Measurements from ENCODE around the gene TH.

The TH gene

DNA sequence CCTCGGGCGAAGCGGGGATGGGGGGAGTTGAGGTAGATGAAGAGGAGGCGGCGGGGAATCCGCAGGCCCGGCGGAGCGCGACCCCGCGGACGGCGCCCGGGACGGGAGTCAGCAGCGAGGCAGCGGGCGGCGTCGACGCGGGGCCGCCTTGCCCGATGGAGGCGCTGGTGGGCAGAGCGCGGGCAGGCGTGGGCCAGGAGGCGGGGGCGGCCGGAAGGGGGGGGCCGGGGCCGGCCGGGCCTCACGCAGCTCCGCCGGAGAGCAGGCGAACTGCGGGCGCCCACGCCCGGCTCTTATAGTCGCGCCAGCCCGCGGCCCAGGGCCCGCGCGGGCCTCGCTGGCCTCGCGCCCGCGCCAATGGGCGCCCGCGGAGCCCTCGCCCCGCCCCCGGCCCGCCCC lies 32.5 kb downstream of the TH start, which contains the start of gene IGF2:
TSS of gene IGF2 (minus strand) at position 267 of the 399 bp plus-strand sequence. CDS start 3,866 bp downstream, outside the sequence.
- no peak for DNase-seq

DNA sequence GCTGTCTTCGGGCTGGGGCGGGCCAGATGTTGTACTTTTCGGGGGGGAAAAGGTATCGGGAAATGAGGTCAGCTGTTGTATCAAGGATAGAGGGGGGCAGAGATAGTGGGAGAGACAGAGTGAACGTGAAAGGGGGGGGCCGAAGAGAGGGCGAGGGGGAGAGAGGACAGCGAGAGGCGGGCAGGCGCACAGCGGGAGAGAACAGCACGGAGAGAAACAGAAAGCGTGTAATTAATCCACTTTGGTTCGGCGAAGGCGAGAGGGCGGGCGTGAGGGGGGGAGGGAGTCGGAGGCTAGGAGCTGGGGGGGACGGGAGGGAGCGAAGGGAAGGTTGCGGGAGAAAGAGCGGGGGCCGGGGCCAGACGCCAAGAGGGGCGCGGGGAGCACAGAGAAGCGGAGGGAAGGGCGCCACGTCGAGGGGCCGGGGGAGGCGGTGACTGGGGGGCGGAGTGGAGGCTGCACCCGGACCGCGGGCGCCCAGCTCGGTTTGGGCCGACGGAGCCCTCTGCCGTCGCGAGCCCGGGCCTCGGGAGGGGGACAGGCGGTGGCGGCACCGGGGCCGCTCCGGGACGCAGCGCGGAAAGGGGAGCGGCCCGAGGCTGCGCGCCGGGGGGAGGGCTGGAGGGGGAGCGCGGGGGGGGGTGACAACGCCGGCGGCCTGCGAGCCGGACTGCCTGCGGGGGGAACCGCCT lies 33.0 kb downstream of the TH start:
- DNase-seq, result no peak

- no peak for DNase-seq
These were observed 33.6 kb downstream of the TH start for GRCh38 chr11:2138068-2138430.

GRCh38 chr11:2137202-2138067 lies 34.2 kb downstream of the TH start:
- DNase-seq, result no peak

DNA sequence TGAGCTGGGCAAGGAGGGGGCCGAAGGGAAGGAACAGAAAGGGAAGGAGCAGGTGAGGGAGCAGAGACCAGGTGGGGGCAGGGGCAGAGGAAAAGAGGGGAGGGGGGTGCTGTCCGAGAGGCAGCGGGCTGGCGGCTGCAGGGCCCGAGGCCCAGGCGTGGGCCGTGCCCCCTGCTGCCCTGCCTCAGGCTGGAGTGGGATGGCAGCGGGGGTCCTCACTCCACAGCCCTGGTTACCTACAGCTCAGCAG lies 34.7 kb downstream of the TH start:
- no peak for DNase-seq

GRCh38 chr11:2136209-2136951 lies 35.2 kb downstream of the TH start:
- no peak for DNase-seq

GRCh38 chr11:2135648-2136201 lies 35.9 kb downstream of the TH start:
- DNase-seq, result no peak

- DNase-seq, result no peak
These were observed 36.5 kb downstream of the TH start for GRCh38 chr11:2135018-2135569.

DNA sequence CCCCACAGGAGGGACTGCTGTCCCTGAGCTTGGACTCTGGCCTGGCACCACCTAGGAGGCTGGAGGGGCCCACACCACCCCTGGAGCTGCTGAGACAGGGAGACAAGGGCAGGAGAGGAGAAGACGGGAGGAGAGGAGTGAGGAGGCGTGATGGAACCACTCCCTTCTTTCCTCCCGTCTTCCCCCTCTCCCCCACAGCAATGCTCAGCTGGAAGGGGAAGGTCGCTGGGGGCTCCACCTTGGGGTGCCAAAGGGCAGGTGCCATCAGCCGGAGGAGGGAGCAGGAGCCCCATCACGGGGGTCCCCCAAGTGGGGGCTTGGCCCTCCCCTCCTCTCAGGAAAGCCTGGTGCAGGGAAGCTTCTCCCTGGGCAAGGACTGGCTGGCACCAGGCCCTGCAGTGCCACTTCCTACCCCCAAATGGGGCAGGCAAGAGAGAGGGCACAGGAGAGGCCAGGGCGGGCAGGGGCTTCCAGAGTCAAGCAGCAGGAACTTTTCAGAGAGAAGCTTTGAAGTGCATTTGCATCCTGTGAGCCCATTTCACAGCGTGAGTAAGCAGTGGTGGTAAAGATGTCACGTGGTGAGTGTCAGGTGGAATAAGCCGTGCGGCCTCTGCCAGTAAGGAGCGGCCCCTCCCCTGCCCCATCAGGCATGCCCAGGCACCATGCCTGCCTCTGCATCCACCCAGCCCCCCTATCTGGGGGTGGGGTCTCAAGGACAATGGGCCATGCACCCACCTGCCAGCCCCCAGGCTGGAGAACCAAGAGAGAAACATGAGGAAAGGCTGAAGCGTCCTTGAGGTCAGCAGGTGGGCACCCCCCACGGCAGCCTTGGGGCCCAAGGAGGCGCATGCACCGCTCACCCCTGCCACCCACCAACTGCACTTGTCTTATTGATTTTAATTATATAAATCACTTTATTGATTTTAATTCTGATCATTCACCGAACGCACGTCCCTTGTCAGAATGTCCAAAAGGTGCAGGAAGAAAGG lies 37.3 kb downstream of the TH start:
- no peak for DNase-seq

GRCh38 chr11:2133241-2134021 lies 38.2 kb downstream of the TH start:
- DNase-seq, result no peak

- DNase-seq, result no peak
These were observed 38.8 kb downstream of the TH start for GRCh38 chr11:2132874-2133240.

DNA sequence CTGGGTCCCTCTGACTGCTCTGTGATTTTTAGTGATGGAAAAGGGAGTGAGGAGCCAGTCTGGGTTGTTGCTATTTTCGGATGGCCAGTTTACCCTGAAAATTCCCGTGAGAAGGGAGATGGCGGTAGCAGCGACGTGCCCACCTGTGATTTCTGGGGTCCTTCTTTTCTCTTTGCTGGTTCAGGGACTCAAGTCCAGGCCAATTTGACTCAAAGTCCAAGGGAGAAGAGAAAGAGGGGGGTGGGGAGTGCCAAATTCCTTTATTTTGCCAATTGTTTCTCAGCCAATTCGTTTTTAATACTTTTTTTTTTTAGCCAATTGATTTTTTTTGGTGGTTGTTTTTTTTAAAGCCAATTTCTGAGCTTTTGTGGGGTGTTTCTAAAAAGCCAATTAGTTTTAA lies 39.4 kb downstream of the TH start:
- no peak for DNase-seq

GRCh38 chr11:2131371-2132236 lies 40.0 kb downstream of the TH start:
- DNase-seq, result no peak

- no peak for DNase-seq
These were observed 40.7 kb downstream of the TH start for GRCh38 chr11:2130881-2131352.

- no peak for DNase-seq
These were observed 41.8 kb downstream of the TH start for GRCh38 chr11:2129699-2130366.

DNA sequence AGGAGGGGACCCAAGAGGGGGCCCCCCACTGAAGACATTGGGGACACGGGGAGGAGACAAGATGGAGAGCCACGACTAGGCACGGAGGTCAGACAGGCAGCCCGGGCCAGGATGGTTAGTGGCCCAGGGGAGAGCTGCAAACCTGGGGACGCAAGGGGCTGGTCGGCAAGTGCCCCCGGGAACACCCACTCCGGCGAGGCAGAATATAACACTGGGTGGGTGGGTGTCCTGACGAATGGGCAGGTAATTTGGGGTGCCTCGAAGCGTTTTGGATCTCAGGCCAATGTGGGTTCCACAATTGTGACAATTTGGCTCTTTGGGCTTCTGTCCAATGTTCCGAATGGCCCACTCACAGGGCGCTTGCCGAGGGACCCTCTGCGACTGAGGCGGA lies 42.3 kb downstream of the TH start:
- no peak for DNase-seq

GRCh38 chr11:2128511-2129307 lies 42.9 kb downstream of the TH start:
- no peak for DNase-seq

GRCh38 chr11:2128130-2128510 lies 43.5 kb downstream of the TH start:
- DNase-seq, result no peak
